Measurements from ENCODE around the gene GJA5.

- no peak for TF ChIP-seq CTCF (IDR thresholded peaks at IDR 0.05)
- no peak for TF ChIP-seq POLR2A (IDR thresholded peaks at IDR 0.05)
These were observed 40.4 kb upstream of the GJA5 start for GRCh38 chr1:147800804-147801203.

Measured in right lobe of liver (tissue), 4 donors.